Stimulated activated CD4-positive, alpha-beta T cell treated with anti-CD3 and anti-CD28 coated beads, Interleukin-12 subunit alpha, Interleukin-12 subunit beta, amount 100 ng/mL, for 4 hours (primary cell): ENCODE measurements around the gene CETN3.

Source experiments
- DNase-seq: peaks from one replicate; pipeline ENCODE4 v3.0.0-alpha.2; 2020

The CETN3 gene

DNA sequence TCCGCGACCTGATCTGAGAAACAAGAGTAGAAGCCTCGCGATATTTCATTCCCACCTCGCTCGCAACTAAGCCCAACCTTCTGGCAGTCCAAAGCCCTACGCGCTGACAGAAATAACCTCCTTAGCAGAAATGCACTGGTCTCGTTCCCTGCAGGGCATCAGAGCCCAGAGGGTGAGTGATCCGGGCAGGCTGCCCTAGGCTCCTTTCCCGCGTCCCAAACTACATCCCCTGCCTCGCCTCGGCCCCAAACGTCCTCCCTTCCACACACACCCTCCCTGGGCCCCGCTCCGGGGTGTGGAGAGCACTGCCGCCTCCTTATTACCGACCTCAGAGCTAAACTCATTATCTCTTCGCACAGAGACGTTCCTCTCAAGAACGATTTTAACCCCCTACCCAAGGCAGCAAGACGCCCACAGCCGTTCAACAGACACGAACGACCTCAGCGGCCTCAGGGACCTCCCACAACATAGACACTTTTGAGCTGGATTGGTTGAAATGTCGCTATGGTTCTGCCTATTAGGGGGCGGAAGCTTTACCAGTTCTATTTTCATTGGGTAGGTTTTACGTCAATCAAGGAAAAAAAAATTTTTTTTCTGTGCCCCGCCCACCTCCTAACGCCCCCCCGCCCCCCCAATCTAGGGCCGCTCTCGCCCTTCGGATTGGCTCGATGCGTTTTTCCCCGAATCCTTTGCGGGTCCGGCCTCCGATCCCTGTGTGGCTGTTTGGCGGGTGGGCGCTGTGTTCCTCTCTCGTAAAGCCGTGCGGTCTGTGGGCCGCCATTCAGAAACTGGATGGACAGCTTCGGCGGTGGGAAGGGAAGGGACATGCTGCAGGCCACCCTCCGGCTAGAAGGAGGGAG lies at the start of gene CETN3:
Gene CETN3 (minus strand): TSS at position 439 of the 860 bp plus-strand sequence. CDS start 95 bp downstream, at position 344.
- DNase-seq = peak; percentile 83

GRCh38 chr5:90446961-90447360 lies 37.4 kb upstream of the CETN3 start:
- no peak for DNase-seq

DNA sequence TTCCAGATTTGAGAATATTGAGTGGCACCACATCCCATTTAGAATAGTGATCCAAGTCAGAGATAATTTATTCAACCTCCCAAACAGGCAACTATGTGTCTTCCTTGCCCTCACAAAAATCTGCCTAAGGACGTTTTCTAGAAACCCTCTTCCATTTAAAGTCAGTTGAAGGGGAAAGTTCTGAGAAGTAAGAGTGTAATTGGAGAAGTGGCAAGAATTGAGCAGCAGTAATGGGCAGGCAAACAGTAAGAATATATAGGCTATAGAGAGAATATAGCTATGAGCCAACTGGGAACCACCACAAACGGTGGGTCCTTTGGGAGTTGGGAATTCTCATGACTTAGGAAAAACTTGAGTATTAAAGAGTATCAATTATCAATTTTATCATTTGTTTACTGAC lies 31.1 kb upstream of the CETN3 start:
- DNase-seq = no peak

- no peak for DNase-seq
Observed at GRCh38 chr5:90438100-90438499, 28.5 kb upstream of the CETN3 start.

- DNase-seq = no peak
Observed at GRCh38 chr5:90437663-90438062, 28.1 kb upstream of the CETN3 start.

DNA sequence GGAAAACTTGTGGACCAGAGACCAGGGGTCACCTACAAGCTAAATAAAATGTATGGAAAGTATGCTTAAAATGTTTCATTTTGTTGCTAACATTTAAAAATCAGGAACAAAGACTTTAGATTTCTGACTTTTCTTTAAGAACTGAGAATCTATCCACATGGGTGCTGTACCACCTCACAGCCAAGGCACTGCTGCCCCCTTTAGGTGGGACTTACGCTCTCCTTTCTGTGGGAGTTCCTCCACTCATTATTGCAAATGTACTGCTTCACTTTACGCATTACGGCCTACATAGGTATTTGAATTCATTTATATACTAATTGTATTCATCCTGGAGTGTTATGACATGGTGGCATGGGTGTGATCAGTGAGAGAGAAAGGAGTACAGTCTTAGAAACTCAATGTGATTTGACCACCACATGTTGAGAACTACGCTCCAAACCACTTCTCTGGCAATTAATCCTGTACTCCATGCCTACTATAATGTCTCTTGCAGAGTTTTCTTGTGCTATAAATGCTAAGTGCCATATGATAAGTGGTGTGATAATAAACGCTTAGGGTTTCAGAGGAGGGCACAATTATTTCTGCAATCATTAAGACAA lies 24.7 kb upstream of the CETN3 start:
- peak; percentile 31 for DNase-seq

GRCh38 chr5:90424245-90424644 lies 14.7 kb upstream of the CETN3 start:
- no peak for DNase-seq

- DNase-seq = no peak
Observed at GRCh38 chr5:90421136-90421535, 11.6 kb upstream of the CETN3 start.

DNA sequence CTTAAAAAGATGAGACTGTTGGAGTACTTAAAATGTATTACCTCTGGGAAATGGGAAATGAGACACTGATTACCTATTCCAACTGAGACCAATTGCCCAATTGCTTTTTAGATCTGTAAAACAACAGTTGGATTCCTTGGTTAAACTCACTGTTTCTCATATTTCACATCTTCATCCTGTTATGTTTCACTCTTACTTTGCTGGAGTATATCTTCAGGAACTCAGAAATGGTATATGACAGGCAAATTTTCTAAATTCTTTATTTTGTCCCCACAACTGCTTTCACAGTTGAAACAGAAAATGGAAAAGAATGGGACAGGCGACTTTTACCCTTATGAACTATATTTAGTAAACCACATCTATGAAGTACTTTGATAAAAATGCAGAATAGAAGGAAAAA lies 8.7 kb upstream of the CETN3 start:
- DNase-seq = no peak

DNA sequence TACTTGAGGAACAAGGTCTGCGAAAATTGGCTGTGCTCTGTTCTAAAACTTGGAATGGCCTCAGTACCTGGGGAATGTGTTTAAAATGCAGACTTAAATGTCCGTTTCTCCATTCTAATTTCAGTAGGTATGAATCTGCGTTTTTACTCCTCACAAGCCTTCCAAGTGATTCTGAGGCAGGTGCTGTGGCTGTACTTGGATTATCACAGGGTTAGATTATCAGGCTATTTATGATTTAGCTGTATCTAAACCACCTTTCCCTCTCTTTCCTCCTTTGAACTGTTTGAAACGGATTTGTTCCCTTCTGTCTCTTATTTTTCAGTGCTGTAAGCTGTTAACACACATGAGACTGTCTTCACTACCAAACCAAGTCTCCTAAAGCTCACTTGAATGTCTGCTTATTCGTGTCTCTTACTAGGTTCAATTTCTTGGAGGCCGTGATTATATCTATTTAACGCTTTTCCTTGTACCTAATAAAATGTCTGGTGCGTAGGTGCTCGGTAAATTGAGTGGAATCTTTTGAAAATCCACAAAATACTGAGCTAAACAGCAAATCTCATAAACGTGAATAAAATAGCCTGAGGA lies 714 bp upstream of the CETN3 start:
- DNase-seq = no peak

- no peak for DNase-seq
Observed at GRCh38 chr5:90408571-90409317, 812 bp downstream of the CETN3 start.

DNA sequence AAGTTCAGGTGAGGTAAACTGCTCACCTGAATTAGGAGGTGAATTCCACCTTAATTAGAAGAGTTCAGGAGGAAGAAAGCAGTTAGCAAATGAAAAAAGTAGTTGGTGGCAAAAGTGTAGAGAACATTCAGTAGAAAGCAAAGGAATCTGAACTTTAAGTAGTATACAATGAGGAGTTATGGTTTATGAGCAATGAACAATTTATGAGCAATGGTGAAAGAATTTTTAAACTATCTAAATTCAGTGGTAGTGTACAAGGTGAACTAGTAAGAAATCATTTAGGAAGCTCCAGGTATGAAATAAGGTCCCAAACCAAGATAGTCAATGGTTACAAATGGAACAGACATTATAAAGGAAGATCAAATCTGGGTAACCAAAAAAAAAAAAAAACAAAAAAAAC lies 3.1 kb downstream of the CETN3 start:
- DNase-seq = no peak

GRCh38 chr5:90402521-90403255 lies 6.9 kb downstream of the CETN3 start:
- no peak for DNase-seq

DNA sequence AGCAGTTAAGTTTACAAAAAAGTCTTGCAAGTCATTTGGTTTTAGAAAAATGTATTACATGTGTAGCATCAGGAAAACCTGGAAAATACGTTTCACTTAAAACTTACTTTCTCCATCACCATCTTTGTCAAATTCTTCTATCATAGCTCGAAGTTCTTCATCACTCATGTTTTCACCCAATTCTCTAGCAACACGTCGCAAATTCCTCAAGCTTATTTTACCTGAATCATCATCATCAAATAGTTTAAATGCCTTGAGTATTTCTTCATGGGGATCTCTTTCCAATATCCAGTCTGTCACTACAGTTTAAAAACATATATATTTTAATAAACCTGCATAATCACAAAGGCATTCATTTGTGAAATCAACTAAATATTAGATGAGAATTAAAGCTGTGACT lies 10.3 kb downstream of the CETN3 start:
- DNase-seq = no peak

- no peak for DNase-seq
Observed at GRCh38 chr5:90398726-90399125, 10.8 kb downstream of the CETN3 start.

GRCh38 chr5:90395005-90395404 lies 14.6 kb downstream of the CETN3 start:
- no peak for DNase-seq

DNA sequence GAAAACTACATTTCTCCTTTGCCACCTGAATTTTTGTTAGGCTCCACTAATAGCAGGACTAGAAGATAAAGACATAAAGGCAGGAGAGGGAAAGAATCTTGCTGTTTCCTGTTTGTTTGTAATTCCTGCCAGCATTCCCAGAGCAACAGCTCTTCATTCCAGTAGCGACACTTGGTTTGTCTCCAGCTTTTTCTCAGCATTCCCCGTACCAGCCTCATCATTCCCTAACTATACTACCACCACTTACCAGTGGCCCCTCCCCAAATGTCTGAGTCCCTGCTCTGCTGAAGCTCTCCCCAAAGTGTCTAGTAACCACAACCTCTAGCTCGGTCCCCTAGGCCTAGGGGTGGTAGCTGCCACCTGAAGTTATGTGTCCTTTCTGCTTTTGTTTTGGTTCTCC lies 18.6 kb downstream of the CETN3 start:
- no peak for DNase-seq

DNA sequence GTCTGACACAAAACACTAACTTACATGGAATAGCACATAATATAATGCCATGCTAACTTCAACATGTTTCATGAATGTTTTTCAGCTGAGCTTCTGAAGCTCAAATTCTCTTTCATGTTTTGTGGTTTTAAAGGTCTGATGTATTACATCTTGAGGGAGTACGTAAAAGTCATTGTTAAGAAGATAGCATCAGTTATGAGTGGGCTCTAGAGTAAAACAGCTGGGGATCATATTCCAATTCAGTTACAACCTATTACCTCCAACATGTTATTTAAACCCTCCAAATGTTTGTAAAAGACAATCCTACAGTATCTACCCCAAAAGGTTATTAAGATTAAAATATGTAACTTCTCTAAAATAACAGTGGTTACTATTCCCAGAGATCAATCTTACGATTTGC lies 19.2 kb downstream of the CETN3 start:
- no peak for DNase-seq

- no peak for DNase-seq
Observed at GRCh38 chr5:90387508-90387907, 22.0 kb downstream of the CETN3 start.

- no peak for DNase-seq
Observed at GRCh38 chr5:90386099-90386710, 23.4 kb downstream of the CETN3 start.

DNA sequence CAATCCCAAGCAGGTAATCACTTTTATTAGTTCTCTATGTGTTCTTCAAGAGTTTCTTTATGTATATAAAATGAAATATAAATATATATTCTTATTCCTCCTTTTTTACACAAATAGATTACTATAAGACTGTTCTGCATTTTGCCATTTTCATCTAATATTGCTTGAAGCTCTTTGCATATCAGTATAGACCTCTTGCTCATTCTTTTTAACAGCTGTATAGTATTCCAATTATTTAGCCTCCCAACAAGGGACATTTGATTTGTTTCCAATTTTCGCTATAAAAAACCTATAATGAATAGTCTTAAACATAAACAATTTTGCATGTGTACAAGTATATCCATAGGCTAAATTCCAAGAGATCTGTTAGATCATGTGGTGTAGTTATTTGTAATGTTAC lies 25.2 kb downstream of the CETN3 start:
- DNase-seq = no peak

DNA sequence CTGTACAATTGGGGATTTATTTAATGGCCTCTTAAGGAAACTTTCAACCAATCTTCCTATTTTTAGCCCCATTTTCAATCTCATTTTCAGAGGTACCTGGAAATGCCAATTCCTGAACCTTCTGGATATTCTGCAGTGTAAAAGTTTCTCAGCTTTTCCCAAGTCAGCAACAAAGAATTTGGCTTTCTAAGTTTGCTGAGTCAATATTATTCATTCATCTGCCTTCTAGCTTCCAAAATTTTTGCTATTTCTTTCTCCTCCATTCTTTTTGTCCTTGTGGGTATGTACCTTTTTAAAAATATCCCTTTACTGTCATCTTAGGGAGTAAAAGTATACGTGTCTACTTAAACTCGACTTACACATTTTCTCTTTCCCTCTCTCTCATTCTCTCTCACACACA lies 25.7 kb downstream of the CETN3 start:
- no peak for DNase-seq
